Activated T-cell treated with anti-CD3 and anti-CD28 coated beads for 48 hours (primary cell): ENCODE data around the gene UBTF.

Source experiments
- DNase-seq: peaks from one replicate; pipeline ENCODE4 v3.0.0-alpha.2; 2020; ENCODE audit warnings: low read depth

The UBTF gene

DNA sequence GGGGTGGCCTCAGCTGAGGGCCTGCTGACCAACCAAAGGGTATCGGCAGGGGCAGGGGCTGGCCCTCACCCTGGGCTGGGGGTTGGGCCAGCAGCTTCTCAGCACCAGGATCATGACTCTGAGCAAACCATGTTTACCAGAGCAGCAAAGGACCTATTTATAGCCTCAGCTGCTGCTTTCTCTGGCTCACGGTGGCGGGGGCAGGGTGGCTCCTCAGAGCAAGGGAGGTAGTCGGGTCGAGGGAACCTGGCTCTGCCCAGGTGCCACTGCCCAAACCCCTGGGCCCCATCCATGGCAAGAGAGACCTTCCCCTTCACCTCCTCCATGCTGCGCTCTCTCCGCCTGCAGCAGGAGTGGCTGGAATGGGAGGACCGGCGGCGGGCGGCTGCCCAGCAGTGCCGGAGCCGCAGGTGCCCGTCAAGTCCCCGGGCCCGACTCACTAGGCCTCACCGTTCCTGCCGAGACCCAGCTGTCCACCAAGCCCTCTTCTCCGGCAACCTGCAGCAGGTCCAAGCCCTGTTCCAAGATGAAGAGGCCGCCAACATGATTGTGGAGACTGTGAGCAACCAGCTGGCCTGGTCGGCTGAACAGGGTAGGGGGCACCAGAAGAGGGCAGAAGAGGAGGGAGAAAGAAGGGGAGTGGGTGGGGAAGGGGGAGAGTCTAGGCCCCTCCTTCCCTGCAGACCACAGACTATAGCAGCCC is 48.8 kb downstream of the UBTF start, which contains the start of gene ASB16:
Gene ASB16, plus strand, starts transcription at position 206 of the 703 bp plus-strand sequence. Its CDS starts 86 bp downstream, at position 292.
- no peak for DNase-seq

DNA sequence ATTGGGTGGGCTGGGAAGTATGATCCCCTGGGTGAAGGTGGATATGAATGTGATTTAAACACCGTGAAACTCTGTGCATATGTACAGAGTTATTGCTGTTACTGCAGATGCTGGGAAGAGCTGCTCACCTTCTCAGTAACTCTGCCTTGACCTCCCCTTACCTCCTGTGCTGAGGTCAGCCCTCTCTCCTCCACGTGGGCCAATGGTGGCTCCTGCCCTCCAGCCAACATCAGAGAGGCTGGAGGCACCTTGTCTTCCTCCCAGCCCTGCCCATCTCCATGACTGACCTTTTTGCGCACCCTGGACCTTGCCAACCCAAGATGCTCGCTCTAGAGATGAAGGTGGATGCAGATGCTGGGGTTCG is 49.4 kb downstream of the UBTF start:
- DNase-seq: no peak

GRCh38 chr17:44167181-44167861 is 52.2 kb downstream of the UBTF start:
- no peak for DNase-seq

DNA sequence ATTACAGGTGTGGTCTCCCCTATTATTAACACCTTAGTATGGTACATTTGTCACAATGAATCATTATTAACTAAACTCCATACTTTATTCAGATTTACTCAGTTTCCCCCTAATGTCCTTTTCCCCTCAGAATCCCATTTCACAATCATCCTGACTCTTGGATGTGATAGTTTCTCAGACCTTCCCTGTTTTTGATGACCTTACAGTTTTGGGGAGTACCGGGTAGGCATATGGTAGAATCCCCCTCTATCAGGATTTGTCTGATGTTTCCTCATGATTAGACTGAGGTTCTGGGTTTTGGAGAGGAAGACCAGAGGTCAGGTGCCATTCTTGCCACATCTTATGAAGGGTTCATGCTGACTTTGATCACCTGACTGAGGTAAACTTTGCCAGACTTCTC is 55.0 kb downstream of the UBTF start:
- no peak for DNase-seq

DNA sequence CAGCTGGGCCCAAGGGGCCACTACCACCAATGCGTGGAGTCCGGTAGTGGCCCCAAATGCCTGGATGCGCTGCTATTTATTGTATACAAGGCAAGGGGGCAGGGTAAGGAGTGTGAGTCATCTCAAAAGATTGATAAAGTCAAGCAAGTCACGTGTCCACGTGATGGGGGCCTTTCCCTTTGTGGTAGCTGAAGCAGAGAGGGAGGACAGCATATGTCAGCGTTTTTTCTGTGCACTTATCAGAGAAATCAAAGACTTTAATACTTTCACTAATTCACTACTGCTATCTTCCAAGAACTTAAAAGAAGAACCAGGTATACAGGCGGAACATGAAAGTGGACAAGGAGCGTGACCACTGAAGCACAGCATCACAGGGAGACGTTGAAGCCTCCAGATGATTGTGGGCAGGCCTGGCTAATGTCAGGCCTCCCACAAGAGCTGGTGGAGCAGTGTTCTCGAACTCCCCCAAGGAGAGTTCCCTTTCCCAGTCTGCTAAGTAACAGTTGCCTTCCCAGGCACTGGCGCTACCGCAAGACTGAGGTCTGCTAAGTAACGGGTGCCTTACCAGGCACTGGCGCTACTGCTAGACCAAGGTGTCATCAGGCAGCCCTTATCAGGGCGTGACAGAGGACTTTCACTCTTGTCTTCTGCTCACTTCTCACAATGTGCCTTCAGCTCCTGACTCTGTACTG is 59.8 kb downstream of the UBTF start:
- DNase-seq: no peak

GRCh38 chr17:44155488-44155887 is 64.0 kb downstream of the UBTF start:
- DNase-seq: no peak
